Endothelial cell (in vitro differentiated cells): ENCODE results near the gene CFAP74. TPM values are rescaled to one million over a fixed set of nuclear protein-coding genes. Genes with fewer than 3 reads are reported as not detected.
A peak's percentile ranks its signal among the peaks of the same experiment; 100 is the strongest.

ENCODE experiments used
- DNase-seq: peaks from one replicate; pipeline ENCODE4 v3.0.0; 2021; ENCODE audit warnings: low spot score
- H3K27ac Mint-ChIP-seq: one replicate; pipeline ENCODE4 v1.8.0; 2021; ENCODE audit warnings: mixed read lengths, inconsistent platforms; ENCODE audit not compliant: unreplicated experiment
- H3K27me3 Mint-ChIP-seq: one replicate; pipeline ENCODE4 v1.8.0; 2021; ENCODE audit warnings: mild to moderate bottlenecking, moderate library complexity, mixed read lengths, inconsistent platforms; ENCODE audit not compliant: unreplicated experiment
- H3K36me3 Mint-ChIP-seq: one replicate; pipeline ENCODE4 v1.8.0; 2021; ENCODE audit warnings: mild to moderate bottlenecking, low read depth, mixed read lengths, inconsistent platforms; ENCODE audit not compliant: unreplicated experiment
- H3K4me1 Mint-ChIP-seq: one replicate; pipeline ENCODE4 v1.8.0; 2021; ENCODE audit warnings: mild to moderate bottlenecking, mixed read lengths, inconsistent platforms; ENCODE audit not compliant: unreplicated experiment
- H3K4me3 Mint-ChIP-seq: one replicate; pipeline ENCODE4 v1.8.0; 2021; ENCODE audit warnings: mild to moderate bottlenecking, mixed read lengths, inconsistent platforms; ENCODE audit not compliant: unreplicated experiment
- H3K9me3 Mint-ChIP-seq: one replicate; pipeline ENCODE4 v1.8.0; 2021; ENCODE audit warnings: mixed read lengths, inconsistent platforms; ENCODE audit not compliant: unreplicated experiment
- CTCF ChIP-seq: fragments of 200-600 bp; sonication (generic); IDR thresholded peaks from one replicate; pipeline ENCODE4 v1.5.0; 2021; ENCODE audit warnings: antibody characterized with exemption; ENCODE audit not compliant: unreplicated experiment
- total RNA-seq: library from RNA; stranded (reverse); fragmentation: NEBNext Ultra II Directional; extraction: Animal tissue kit (Norgen Biotek cat#: 25700); gene quantifications from one replicate; pipeline ENCODE4 v1.2.1, GENCODE V29; 2021; ENCODE audit not compliant: unreplicated experiment

The CFAP74 gene
- total RNA-seq, 1 donor from 2014 or later, result not detected

GRCh38 chr1:1922956-1923833 is 80.4 kb downstream of the CFAP74 start:
- no peak for TF ChIP-seq CTCF

GRCh38 chr1:1922702-1922955 is 81.0 kb downstream of the CFAP74 start:
- Mint-ChIP-seq H3K9me3 (no peaks in the 10 kb centered on the region), H3K27ac (no peak overlapping the region), H3K27me3 (no peaks in the 10 kb centered on the region), H3K4me1 (no peaks in the 10 kb centered on the region), H3K4me3 (no peak overlapping the region), H3K36me3 (no peaks in the 10 kb centered on the region)
- no peak for TF ChIP-seq CTCF
- DNase-seq, result no peak

More at GRCh38 chr1:1922956-1923833, 80.4 kb downstream of the CFAP74 start:
- H3K27me3 Mint-ChIP-seq, result no peaks in the 10 kb centered on the region
- no peaks in the 10 kb centered on the region for H3K36me3 Mint-ChIP-seq
- H3K4me3 Mint-ChIP-seq, result no peak overlapping the region
- no peaks in the 10 kb centered on the region for H3K4me1 Mint-ChIP-seq
- no peaks in the 10 kb centered on the region for H3K9me3 Mint-ChIP-seq
- peak; percentile 8 for DNase-seq
- H3K27ac Mint-ChIP-seq, result no peak overlapping the region

- no peak for DNase-seq
- Mint-ChIP-seq H3K27me3 (no peaks in the 10 kb centered on the region), H3K9me3 (no peaks in the 10 kb centered on the region), H3K4me1 (no peaks in the 10 kb centered on the region), H3K4me3 (no peak overlapping the region), H3K36me3 (no peaks in the 10 kb centered on the region), H3K27ac (no peak overlapping the region)
- no peak for TF ChIP-seq CTCF
Observed at GRCh38 chr1:1921901-1922701, 81.5 kb downstream of the CFAP74 start.

GRCh38 chr1:1921459-1921862 is 82.1 kb downstream of the CFAP74 start:
- Mint-ChIP-seq H3K4me3 (no peak overlapping the region), H3K4me1 (no peaks in the 10 kb centered on the region), H3K27me3 (no peaks in the 10 kb centered on the region), H3K9me3 (no peaks in the 10 kb centered on the region), H3K36me3 (no peaks in the 10 kb centered on the region), H3K27ac (no peak overlapping the region)
- TF ChIP-seq CTCF, result no peak
- no peak for DNase-seq
